WERI-Rb-1 (cell line): ENCODE data around the gene ZNF488.

Experiments
- DNase-seq: peaks from one replicate; pipeline ENCODE4 v3.0.0-alpha.2; 2020
- H3K27ac ChIP-seq: fragments of 250-450 bp; sonication (Bioruptor Pico); 2 replicates; pipeline ENCODE4 v1.5.1; 2020; ENCODE audit warnings: mild to moderate bottlenecking, moderate library complexity
- H3K27me3 ChIP-seq: fragments of 250-450 bp; sonication (Bioruptor Pico); 2 replicates; pipeline ENCODE4 v1.5.1; 2021; ENCODE audit warnings: mild to moderate bottlenecking, low read depth, moderate library complexity; ENCODE audit not compliant: insufficient read depth, severe bottlenecking
- H3K36me3 ChIP-seq: fragments of 250-450 bp; sonication (Bioruptor Pico); 2 replicates; pipeline ENCODE4 v1.5.1; 2020; ENCODE audit warnings: mild to moderate bottlenecking, moderate library complexity
- H3K4me3 ChIP-seq: 2 replicates; pipeline ENCODE4 v1.5.1; 2011; ENCODE audit warnings: low read depth, mild to moderate bottlenecking, control low read depth, low read length
- H3K9me3 ChIP-seq: fragments of 250-450 bp; sonication (Bioruptor Pico); 2 replicates; pipeline ENCODE4 v1.5.1; 2021; ENCODE audit warnings: mild to moderate bottlenecking, moderate library complexity; ENCODE audit not compliant: severe bottlenecking
- CTCF ChIP-seq: IDR thresholded peaks from 2 replicates; pipeline ENCODE4 v1.5.1; 2011; ENCODE audit warnings: low read depth, mild to moderate bottlenecking, control low read depth, inconsistent platforms, low read length

ZNF488 gene

GRCh38 chr10:47347303-47347675, 36.8 kb downstream of the ZNF488 start:
- Histone ChIP-seq H3K9me3 (no peaks in the 10 kb centered on the region), H3K36me3 (peaks cover 29% of the 10 kb centered on the region), H3K27me3 (no peaks in the 10 kb centered on the region), H3K27ac (peak overlapping the region; percentile 91), H3K4me3 (peak overlapping the region; percentile 80)
- no peak for DNase-seq
- no peak for TF ChIP-seq CTCF

GRCh38 chr10:47346581-47347302, 37.4 kb downstream of the ZNF488 start:
- no peak for TF ChIP-seq CTCF
- DNase-seq = peak; percentile 94
- Histone ChIP-seq H3K36me3 (peaks cover 24% of the 10 kb centered on the region), H3K27ac (peak overlapping the region; percentile 91), H3K9me3 (no peaks in the 10 kb centered on the region), H3K27me3 (no peaks in the 10 kb centered on the region), H3K4me3 (peak overlapping the region; percentile 80)

- H3K27ac ChIP-seq = peak overlapping the region; percentile 91
- H3K36me3 ChIP-seq = peaks cover 9% of the 10 kb centered on the region
- no peaks in the 10 kb centered on the region for H3K9me3 ChIP-seq
- H3K4me3 ChIP-seq = no peak overlapping the region
- TF ChIP-seq CTCF = no peak
- no peak for DNase-seq
- H3K27me3 ChIP-seq = no peaks in the 10 kb centered on the region
Observed at GRCh38 chr10:47344996-47345870, 38.9 kb downstream of the ZNF488 start.

GRCh38 chr10:47340608-47341170, 43.4 kb downstream of the ZNF488 start:
- Histone ChIP-seq H3K27me3 (no peaks in the 10 kb centered on the region), H3K27ac (no peak overlapping the region), H3K4me3 (no peak overlapping the region), H3K36me3 (no peaks in the 10 kb centered on the region), H3K9me3 (no peaks in the 10 kb centered on the region)
- peak; percentile 94 for TF ChIP-seq CTCF
- DNase-seq = peak; percentile 83

- Histone ChIP-seq H3K27me3 (no peaks in the 10 kb centered on the region), H3K36me3 (no peaks in the 10 kb centered on the region), H3K4me3 (no peak overlapping the region), H3K27ac (no peak overlapping the region), H3K9me3 (no peaks in the 10 kb centered on the region)
- no peak for DNase-seq
- no peak for TF ChIP-seq CTCF
Observed at GRCh38 chr10:47339759-47340607, 44.1 kb downstream of the ZNF488 start.
